ENCODE data around the gene METTL15. TPM values are rescaled to one million over a fixed set of nuclear protein-coding genes. Genes with fewer than 3 reads are reported as not detected.
A peak's percentile ranks its signal among the peaks of the same experiment; 100 is the strongest.

Gene METTL15
- total RNA-seq, 3 donors from 2014 or later = 9.8 to 30.3 (median 16.4) TPM

DNA sequence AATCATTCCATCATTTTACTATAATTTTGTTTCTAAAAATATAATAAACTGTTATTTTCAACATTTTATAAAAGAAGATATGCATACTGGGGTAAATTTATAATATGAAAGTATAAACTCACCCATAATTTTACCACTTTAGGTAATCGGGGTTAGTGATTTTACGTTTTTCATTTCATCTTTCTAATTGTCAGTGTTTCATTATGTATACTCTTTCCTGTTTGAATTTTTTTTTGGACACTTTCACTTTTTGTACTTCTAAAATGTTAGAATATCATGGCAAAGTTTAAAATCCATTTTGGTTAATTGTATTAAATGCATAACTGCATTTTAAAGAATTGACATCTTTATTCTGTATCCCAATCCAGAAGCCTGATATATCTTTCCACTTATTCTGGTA is 115.8 kb downstream of the METTL15 start:
- TF ChIP-seq POLR2AphosphoS5 (IDR thresholded peaks at IDR 0.05) (no peak), POLR2A (IDR thresholded peaks at IDR 0.05) (no peak)
- Histone ChIP-seq H3K27ac (no peak overlapping the region), H3K9me3 (no peaks in the 10 kb centered on the region), H3K4me1 (no peaks in the 10 kb centered on the region), H3K36me3 (no peaks in the 10 kb centered on the region), H3K27me3 (no peaks in the 10 kb centered on the region), H3K4me3 (no peak overlapping the region)
- intact Hi-C loops (cut with DNase I; ENCODE audit: low total_unique reads) = no loop called here
- DNase-seq (ENCODE audit: low spot score in 2 of 2) = no peak

DNA sequence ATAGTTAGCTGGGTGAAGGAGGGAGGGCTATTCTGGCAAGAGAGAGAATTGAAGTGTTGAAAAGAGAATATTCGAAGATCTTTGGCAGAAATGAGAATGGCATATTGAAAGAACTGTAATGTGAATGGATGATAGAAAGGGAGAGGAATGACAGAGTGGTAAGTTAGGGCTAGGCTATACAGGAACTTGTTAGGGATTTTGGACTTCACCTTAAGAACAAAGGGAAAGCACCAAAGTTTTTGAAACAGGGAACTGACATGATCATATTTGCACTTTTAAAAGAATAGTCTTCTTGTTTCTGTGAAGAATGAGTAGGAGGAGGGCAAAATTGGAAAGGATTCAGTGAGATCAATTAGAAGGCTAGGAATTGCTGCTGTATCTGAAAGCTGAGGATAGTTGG is 119.3 kb downstream of the METTL15 start:
- intact Hi-C loops (cut with DNase I; ENCODE audit: low total_unique reads) = no loop called here
- TF ChIP-seq POLR2AphosphoS5 (IDR thresholded peaks at IDR 0.05) (no peak), POLR2A (IDR thresholded peaks at IDR 0.05) (no peak)
- TF ChIP-seq, protein P1, sequence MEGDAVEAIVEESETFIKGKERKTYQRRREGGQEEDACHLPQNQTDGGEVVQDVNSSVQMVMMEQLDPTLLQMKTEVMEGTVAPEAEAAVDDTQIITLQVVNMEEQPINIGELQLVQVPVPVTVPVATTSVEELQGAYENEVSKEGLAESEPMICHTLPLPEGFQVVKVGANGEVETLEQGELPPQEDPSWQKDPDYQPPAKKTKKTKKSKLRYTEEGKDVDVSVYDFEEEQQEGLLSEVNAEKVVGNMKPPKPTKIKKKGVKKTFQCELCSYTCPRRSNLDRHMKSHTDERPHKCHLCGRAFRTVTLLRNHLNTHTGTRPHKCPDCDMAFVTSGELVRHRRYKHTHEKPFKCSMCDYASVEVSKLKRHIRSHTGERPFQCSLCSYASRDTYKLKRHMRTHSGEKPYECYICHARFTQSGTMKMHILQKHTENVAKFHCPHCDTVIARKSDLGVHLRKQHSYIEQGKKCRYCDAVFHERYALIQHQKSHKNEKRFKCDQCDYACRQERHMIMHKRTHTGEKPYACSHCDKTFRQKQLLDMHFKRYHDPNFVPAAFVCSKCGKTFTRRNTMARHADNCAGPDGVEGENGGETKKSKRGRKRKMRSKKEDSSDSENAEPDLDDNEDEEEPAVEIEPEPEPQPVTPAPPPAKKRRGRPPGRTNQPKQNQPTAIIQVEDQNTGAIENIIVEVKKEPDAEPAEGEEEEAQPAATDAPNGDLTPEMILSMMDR (IDR thresholded peaks at IDR 0.05) = no peak

DNA sequence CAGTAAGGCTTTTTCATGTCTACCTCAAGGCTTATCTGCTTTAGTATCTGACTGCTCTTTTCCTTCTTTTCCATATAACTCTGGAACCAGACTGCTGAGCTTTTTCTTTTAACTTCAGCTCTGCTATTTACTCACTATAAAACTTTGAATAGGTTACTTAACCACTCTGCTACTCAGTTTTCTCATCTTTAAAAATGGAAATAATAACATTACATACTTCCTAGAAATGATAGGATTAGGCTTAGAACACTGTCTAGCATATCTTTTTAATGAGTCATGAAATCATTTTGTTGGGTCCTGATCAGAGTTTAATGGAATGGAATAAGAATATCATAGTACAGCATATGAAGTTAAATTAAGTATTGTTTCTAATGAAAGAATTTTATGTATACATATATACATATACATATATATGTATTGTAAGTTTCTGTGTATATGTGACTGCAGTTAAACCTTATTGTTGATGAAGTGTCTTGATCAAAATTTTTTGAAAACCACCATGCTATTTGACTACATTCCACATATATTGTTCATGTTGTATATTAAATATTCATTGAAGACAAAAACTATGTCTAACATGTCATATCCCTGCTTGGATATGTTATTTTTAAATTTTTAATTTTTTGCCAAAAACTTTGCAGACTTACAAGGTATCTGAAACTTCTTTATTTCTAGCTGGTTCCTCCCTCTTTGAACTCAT is 120.2 kb downstream of the METTL15 start:
- H3K27ac ChIP-seq = no peak overlapping the region
- no peaks in the 10 kb centered on the region for H3K4me1 ChIP-seq
- intact Hi-C loops (cut with DNase I; ENCODE audit: low total_unique reads) = no loop called here
- H3K36me3 ChIP-seq = no peaks in the 10 kb centered on the region
- no peak overlapping the region for H3K4me3 ChIP-seq
- TF ChIP-seq POLR2AphosphoS5 (IDR thresholded peaks at IDR 0.05) = no peak
- TF ChIP-seq, protein P1 (IDR thresholded peaks at IDR 0.05) = no peak
- no peak for TF ChIP-seq POLR2A (IDR thresholded peaks at IDR 0.05)
- no peaks in the 10 kb centered on the region for H3K27me3 ChIP-seq
- DNase-seq (ENCODE audit: low spot score in 2 of 2) = no peak
- no peaks in the 10 kb centered on the region for H3K9me3 ChIP-seq

More for the DNA sequence above, 119.3 kb downstream of the METTL15 start:
- H3K9me3 ChIP-seq = no peaks in the 10 kb centered on the region
- peak overlapping the region in 1 of 2 donors; percentile 0 for H3K27ac ChIP-seq
- DNase-seq (ENCODE audit: low spot score in 2 of 2) = no peak
- H3K36me3 ChIP-seq = no peaks in the 10 kb centered on the region
- no peaks in the 10 kb centered on the region for H3K4me1 ChIP-seq
- H3K27me3 ChIP-seq = no peaks in the 10 kb centered on the region
- no peak overlapping the region for H3K4me3 ChIP-seq

DNA sequence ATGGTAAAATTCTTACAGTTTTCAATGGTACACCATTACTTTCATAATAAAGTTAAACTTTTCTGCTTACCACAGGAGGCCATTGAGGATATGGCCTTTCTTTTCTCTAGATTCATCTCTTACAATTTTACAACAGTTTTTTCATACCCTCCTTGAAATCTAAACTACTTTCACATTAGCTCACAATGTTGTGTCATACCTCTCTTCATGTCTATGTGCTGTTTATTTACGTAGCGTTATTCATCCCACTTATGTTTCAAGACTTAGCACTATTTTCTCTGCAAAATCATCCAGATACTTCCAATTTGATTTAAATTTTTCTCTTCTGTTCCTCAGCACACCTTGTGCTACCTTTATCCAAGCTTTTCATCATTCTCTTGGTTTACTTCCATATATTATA is 123.3 kb downstream of the METTL15 start:
- no peak for DNase-seq (ENCODE audit: low spot score in 2 of 2)
- H3K9me3 ChIP-seq = no peaks in the 10 kb centered on the region
- no peaks in the 10 kb centered on the region for H3K36me3 ChIP-seq
- H3K4me3 ChIP-seq = no peak overlapping the region
- no peaks in the 10 kb centered on the region for H3K27me3 ChIP-seq
- intact Hi-C loops (cut with DNase I; ENCODE audit: low total_unique reads) = no loop called here
- TF ChIP-seq POLR2A (IDR thresholded peaks at IDR 0.05) (no peak), POLR2AphosphoS5 (IDR thresholded peaks at IDR 0.05) (no peak)
- TF ChIP-seq, protein P1 (IDR thresholded peaks at IDR 0.05) = no peak
- H3K27ac ChIP-seq = no peak overlapping the region
- no peaks in the 10 kb centered on the region for H3K4me1 ChIP-seq

DNA sequence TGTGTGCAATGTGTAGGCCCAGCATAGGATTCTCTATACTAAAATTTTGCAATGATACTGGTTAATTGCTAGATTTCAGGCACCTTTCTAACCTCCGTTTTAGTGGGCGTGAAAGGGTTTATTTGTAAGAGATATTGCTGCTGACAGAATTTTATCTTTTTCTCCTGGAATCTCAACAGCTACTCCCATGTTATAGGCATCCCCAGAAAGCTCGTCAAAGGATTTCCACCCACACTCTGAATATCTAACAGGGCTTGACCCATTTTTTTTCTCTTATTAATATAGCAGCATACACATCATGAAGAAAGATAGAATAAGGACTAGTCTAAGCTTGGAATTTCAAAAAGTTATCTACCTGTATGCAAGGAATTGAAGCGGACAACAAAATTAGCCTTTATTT is 124.5 kb downstream of the METTL15 start:
- intact Hi-C loops (cut with DNase I; ENCODE audit: low total_unique reads) = no loop called here
- H3K4me3 ChIP-seq = no peak overlapping the region
- no peak overlapping the region for H3K27ac ChIP-seq
- DNase-seq (ENCODE audit: low spot score in 2 of 2) = no peak
- no peaks in the 10 kb centered on the region for H3K36me3 ChIP-seq
- TF ChIP-seq POLR2AphosphoS5 (IDR thresholded peaks at IDR 0.05) (no peak), POLR2A (IDR thresholded peaks at IDR 0.05) (no peak)
- TF ChIP-seq, protein P1 (IDR thresholded peaks at IDR 0.05) = no peak
- H3K9me3 ChIP-seq = no peaks in the 10 kb centered on the region
- H3K27me3 ChIP-seq = no peaks in the 10 kb centered on the region
- no peaks in the 10 kb centered on the region for H3K4me1 ChIP-seq

All from breast epithelium (tissue), 4 donors.